ENCODE data around the gene CENPF. TPM values are rescaled to one million over a fixed set of nuclear protein-coding genes. Genes with fewer than 3 reads are reported as not detected.
"Not testable (repeated sequence)": the region's sequence is repeated elsewhere in the genome, so short reads cannot be mapped to it uniquely, and the experiment has no call there.

Gene CENPF
- total RNA-seq, 1 experiment from 2014 or later: 76.7 TPM

DNA sequence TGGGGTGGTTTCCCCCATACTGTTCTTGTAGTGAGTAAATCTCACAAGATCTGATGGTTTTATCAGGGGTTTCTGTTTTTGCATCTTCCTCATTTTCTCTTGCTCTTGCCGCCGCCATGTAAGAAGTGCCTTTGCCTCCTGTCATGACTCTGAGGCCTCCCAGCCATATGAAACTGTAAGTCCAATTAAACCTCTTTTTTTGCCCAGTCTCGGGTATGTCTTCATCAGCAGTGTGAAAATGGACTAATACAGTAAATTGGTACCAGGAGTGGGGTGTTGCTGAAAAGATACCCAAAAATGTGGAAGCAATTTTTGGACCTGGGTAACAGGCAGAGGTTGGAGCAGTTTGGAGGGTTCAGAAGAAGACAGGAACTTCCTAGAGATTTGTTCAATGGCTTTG, 26.9 kb upstream of the CENPF start:
- DNase-seq; H3K4me3 ChIP-seq (ENCODE audit: insufficient read depth, low read depth, low read length); H3K36me3 ChIP-seq (replicated peaks; ENCODE audit: control insufficient read depth, insufficient read depth, low read length); H3K27me3 ChIP-seq (ENCODE audit: control insufficient read depth, insufficient read depth, low read length): not testable (repeated sequence)

DNA sequence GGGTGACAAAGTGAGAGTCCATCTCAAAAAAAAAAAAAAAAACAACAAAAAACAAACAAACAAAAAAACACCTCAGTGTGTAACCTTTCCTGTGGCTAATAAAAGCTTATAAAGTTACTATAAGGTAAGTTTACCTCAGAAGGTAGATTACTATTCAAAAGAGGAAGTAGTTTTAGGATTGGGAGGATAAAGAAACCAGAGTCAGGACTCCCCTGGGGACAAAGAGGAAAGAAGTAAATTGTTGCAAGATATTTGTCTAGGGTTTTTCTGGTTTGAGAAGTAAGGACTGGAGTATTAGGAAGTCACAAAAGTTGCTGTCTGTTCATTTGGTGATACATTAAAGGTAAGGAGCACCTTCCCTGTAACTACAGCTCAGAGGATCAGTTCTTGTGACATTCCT, 23.8 kb upstream of the CENPF start:
- Histone ChIP-seq H3K36me3 (replicated peaks; ENCODE audit: control insufficient read depth, insufficient read depth, low read length) (no peaks in the 10 kb centered on the region), H3K4me3 (ENCODE audit: insufficient read depth, low read depth, low read length) (no peak overlapping the region), H3K27me3 (ENCODE audit: control insufficient read depth, insufficient read depth, low read length) (no peaks in the 10 kb centered on the region)
- DNase-seq: no peak

GRCh38 chr1:214581785-214582184, 21.2 kb upstream of the CENPF start:
- Histone ChIP-seq H3K27me3 (ENCODE audit: control insufficient read depth, insufficient read depth, low read length) (no peaks in the 10 kb centered on the region), H3K4me3 (ENCODE audit: insufficient read depth, low read depth, low read length) (no peak overlapping the region), H3K36me3 (replicated peaks; ENCODE audit: control insufficient read depth, insufficient read depth, low read length) (no peaks in the 10 kb centered on the region)
- no peak for DNase-seq

DNA sequence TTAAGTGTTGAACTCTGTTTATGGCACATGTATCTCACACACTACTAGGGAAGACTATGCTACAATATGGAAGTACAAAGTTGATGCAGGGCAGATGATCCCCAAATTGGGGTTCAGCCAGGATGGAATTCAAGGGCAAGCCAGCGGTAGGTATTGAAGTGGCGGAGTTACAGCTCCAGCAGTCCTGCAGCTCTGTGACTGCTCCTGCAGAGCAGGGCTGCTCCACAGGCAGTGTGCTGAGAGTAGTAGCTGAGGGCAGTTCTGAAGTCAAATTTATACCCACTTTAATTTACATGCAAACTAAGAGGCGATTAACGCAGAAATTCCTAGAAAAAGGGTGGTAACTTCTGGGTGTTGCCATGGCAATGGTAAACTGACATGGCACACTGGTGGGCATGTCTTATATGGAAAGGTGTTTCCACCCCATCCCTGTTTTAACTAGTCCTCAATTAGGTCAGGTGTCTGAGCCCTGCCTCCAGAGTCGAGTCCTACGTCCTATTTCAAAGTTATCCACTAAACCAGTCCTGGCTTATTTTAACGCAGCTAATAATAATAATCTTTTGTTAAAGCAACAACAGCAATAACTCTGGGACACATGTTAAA, 20.6 kb upstream of the CENPF start:
- Histone ChIP-seq H3K36me3 (replicated peaks; ENCODE audit: control insufficient read depth, insufficient read depth, low read length) (no peaks in the 10 kb centered on the region), H3K27me3 (ENCODE audit: control insufficient read depth, insufficient read depth, low read length) (no peaks in the 10 kb centered on the region), H3K4me3 (ENCODE audit: insufficient read depth, low read depth, low read length) (no peak overlapping the region)
- DNase-seq: peak; percentile 5

DNA sequence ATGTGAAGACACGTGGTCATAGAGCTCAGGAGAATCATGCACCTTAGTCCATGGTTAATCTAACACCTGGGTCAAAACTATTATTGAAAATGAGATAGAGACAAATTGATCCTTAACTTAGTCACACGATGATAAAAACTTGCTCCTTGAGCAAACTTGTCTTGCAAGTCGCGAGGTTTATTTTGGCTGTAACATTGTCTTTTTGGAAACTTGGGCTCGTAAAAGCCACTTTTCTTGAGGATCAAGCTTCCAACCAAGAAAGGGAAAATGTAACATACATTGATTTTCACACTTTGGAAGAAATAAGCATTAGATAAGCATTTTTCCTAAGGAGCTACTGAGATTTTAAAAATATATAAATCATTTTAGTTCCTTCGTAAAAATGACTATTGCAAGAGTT, 19.9 kb upstream of the CENPF start:
- H3K4me3 ChIP-seq (ENCODE audit: insufficient read depth, low read depth, low read length): no peak overlapping the region
- no peaks in the 10 kb centered on the region for H3K36me3 ChIP-seq (replicated peaks; ENCODE audit: control insufficient read depth, insufficient read depth, low read length)
- no peak for DNase-seq
- no peaks in the 10 kb centered on the region for H3K27me3 ChIP-seq (ENCODE audit: control insufficient read depth, insufficient read depth, low read length)

DNA sequence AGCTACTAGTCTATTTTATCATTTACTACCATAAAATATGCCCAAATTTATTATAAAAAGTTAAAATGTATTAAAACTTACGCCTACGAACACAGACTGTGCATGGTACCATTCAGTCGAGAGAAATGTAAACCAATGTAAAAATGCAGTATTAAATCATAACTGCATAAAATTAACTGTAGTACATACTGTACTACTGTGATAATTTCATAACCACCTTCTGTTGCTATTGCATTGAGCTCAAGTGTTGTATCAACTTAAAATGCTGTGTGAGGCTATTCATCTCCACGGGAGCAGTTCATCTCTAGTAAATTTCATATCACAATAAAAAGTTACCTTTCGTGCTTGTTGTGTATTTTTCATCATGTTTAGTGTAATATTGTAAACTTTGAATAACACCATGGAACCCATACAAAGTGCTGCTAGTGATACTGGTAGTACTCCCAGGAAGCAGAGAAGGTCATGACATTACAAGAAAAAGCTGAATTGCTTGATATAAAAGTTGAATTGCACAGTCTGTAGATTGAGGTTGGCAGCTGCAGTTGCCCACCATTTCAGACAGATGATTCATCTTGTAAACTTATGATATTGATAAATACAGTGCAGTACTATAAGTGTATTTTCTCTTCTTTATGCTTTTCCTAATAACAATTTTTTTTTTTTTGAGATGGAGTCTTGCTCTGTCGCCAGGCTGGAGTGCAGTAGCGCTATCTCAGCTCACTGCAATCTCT, 19.0 kb upstream of the CENPF start:
- no peaks in the 10 kb centered on the region for H3K36me3 ChIP-seq (replicated peaks; ENCODE audit: control insufficient read depth, insufficient read depth, low read length)
- no peaks in the 10 kb centered on the region for H3K27me3 ChIP-seq (ENCODE audit: control insufficient read depth, insufficient read depth, low read length)
- no peak overlapping the region for H3K4me3 ChIP-seq (ENCODE audit: insufficient read depth, low read depth, low read length)
- no peak for DNase-seq

DNA sequence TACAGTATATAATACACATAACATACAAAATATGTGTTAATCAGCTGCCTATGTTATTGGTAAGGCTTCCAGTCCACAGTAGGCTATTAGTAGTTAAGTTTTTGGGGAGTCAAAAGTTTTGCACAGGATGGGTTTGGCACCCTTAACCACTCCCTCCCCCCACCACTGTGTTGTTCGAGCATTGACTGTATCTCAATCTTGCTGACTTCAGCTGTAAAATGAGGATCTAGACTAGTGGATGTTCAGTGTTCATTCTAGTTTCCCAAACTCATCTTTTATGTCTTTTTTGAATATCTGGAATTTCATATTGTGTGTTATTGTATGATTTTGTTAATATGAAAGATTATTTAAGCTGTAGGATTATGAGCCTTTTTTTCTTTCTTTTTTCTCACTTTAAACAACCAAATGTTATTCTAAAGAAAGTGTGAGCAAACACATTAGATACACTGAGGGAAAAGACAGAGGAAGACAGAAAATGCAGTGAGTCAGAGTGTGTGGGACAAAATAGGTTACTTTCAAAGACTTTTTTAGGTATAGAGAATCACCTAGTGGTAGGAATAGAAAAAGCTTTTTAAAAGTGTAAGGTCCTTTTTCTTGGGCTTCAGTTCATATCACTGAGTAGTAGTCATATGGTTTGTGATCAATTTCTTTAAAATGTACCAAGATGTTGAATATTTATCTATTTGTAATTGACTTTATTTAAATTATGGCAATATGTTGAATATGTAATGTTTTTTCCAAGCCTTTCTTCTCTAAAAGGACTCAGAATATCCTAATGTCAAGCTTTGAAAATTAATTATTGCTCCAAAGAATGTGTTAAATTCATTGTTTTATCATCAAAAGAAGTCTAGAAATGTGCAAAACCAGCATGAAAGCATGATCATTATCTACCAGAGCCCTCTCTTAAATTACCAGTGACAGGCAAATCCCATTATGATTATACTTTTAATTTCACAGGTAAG, 17.9 kb upstream of the CENPF start:
- Histone ChIP-seq H3K4me3 (ENCODE audit: insufficient read depth, low read depth, low read length) (no peak overlapping the region), H3K36me3 (replicated peaks; ENCODE audit: control insufficient read depth, insufficient read depth, low read length) (no peaks in the 10 kb centered on the region), H3K27me3 (ENCODE audit: control insufficient read depth, insufficient read depth, low read length) (no peaks in the 10 kb centered on the region)
- DNase-seq: peak; percentile 16

DNA sequence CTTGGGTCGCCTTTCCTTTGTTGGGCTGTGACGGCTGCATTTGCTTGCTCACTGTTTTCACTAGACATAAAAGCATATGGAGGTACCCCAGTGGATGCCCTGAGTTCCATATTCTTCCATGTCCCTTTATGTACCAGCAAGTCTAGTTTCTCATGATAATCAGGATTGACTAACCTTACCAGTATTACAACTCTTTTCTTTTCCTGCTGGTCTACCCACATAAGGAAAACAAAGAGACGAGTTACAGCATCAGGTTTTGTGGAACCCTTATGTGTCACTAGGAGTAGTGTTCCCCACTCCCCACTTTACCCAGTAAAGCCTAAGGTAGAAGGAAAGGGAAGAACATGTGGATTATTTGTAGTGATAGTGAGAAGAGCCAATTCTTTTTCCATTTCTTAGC, 16.4 kb upstream of the CENPF start:
- Histone ChIP-seq H3K36me3 (replicated peaks; ENCODE audit: control insufficient read depth, insufficient read depth, low read length) (no peaks in the 10 kb centered on the region), H3K4me3 (ENCODE audit: insufficient read depth, low read depth, low read length) (no peak overlapping the region), H3K27me3 (ENCODE audit: control insufficient read depth, insufficient read depth, low read length) (no peaks in the 10 kb centered on the region; the same call in 1 of the 2 replicates)
- DNase-seq: no peak

- DNase-seq: no peak
- no peak overlapping the region for H3K4me3 ChIP-seq (ENCODE audit: insufficient read depth, low read depth, low read length)
- no peaks in the 10 kb centered on the region for H3K36me3 ChIP-seq (replicated peaks; ENCODE audit: control insufficient read depth, insufficient read depth, low read length)
- H3K27me3 ChIP-seq (ENCODE audit: control insufficient read depth, insufficient read depth, low read length): no peaks in the 10 kb centered on the region; the same call in 1 of the 2 replicates
Measured at GRCh38 chr1:214587165-214587564, 15.8 kb upstream of the CENPF start.

GRCh38 chr1:214588963-214589597, 13.9 kb upstream of the CENPF start:
- no peaks in the 10 kb centered on the region for H3K36me3 ChIP-seq (replicated peaks; ENCODE audit: control insufficient read depth, insufficient read depth, low read length)
- no peak for DNase-seq
- H3K4me3 ChIP-seq (ENCODE audit: insufficient read depth, low read depth, low read length): no peak overlapping the region
- H3K27me3 ChIP-seq (ENCODE audit: control insufficient read depth, insufficient read depth, low read length): no peaks in the 10 kb centered on the region; the same call in 1 of the 2 replicates

- no peak for DNase-seq
- Histone ChIP-seq H3K27me3 (ENCODE audit: control insufficient read depth, insufficient read depth, low read length) (no peaks in the 10 kb centered on the region; the same call in 1 of the 2 replicates), H3K4me3 (ENCODE audit: insufficient read depth, low read depth, low read length) (no peak overlapping the region), H3K36me3 (replicated peaks; ENCODE audit: control insufficient read depth, insufficient read depth, low read length) (no peaks in the 10 kb centered on the region)
Measured at GRCh38 chr1:214590696-214591095, 12.3 kb upstream of the CENPF start.

- DNase-seq; H3K36me3 ChIP-seq (replicated peaks; ENCODE audit: control insufficient read depth, insufficient read depth, low read length): not testable (repeated sequence)
Measured at GRCh38 chr1:214591918-214592317, 11.1 kb upstream of the CENPF start.

DNA sequence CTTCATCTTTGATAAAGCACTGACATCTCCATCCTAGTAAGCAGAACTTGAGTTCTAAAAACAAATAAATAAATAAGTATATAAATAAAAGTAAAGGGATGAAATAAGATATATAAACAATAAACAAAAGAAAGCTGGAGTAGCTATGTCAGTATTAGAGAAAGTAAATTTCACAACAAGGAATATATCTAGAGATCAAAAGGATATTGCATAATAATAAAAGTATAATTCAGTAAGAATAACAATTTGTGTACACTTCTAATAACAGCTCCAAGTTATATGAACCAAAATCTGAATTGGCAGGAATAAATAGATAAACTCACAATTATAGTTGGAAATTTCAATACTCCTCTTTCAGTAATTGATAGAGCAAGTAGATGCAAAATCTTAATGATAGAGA, 9.8 kb upstream of the CENPF start:
- no peak for DNase-seq
- Histone ChIP-seq H3K36me3 (replicated peaks; ENCODE audit: control insufficient read depth, insufficient read depth, low read length) (no peaks in the 10 kb centered on the region), H3K27me3 (ENCODE audit: control insufficient read depth, insufficient read depth, low read length) (no peaks in the 10 kb centered on the region; the same call in 1 of the 2 replicates), H3K4me3 (ENCODE audit: insufficient read depth, low read depth, low read length) (no peak overlapping the region)

More at GRCh38 chr1:214591918-214592317, 11.1 kb upstream of the CENPF start:
- H3K27me3 ChIP-seq (ENCODE audit: control insufficient read depth, insufficient read depth, low read length); H3K4me3 ChIP-seq (ENCODE audit: insufficient read depth, low read depth, low read length): not testable (repeated sequence)

DNA sequence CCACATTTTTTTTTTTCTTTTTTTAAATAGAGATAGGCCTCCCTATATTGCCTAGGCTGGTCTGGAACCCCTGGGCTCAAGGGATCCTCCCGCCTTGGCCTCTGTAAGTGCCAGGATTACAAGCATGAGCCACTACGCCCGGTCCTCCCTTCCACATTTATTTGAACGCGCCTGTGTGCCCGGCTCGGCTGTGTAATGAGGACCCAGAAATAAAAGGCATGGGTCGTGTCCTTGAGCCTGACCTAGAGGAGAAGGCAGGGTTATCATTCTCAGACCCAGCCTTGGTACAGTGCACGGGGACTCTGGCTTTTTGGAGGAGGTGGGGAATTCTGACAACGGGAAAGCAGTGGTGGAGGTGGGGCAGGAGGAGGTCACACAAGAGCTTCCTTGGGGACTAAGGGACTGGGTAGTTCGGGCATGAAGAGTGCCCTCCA, 841 bp downstream of the CENPF start:
- Histone ChIP-seq H3K27me3 (ENCODE audit: control insufficient read depth, insufficient read depth, low read length) (no peaks in the 10 kb centered on the region), H3K4me3 (ENCODE audit: insufficient read depth, low read depth, low read length) (peak overlapping the region; percentile 97), H3K36me3 (replicated peaks; ENCODE audit: control insufficient read depth, insufficient read depth, low read length) (no peaks in the 10 kb centered on the region)
- DNase-seq: peak; percentile 50

Data from H7 (cell line).